HG03432 (cell line): ENCODE results near the gene FOXK2.

Experiments
- ATAC-seq: cut with Tn5 transposase; IDR thresholded peaks from one replicate; pipeline ENCODE4 v1.9.1; 2021; ENCODE audit warnings: mild to moderate bottlenecking, moderate library complexity; ENCODE audit not compliant: unreplicated experiment

Gene FOXK2

GRCh38 chr17:82602487-82602886 is 83.0 kb downstream of the FOXK2 start:
- ATAC-seq, result no peak

GRCh38 chr17:82602986-82603710 is 83.6 kb downstream of the FOXK2 start:
- no peak for ATAC-seq

- ATAC-seq, result no peak
Observed at GRCh38 chr17:82603981-82604448, 84.5 kb downstream of the FOXK2 start.

GRCh38 chr17:82604532-82604931 is 85.0 kb downstream of the FOXK2 start:
- no peak for ATAC-seq

GRCh38 chr17:82605939-82606600 is 86.5 kb downstream of the FOXK2 start:
- ATAC-seq, result no peak

- no peak for ATAC-seq
Observed at GRCh38 chr17:82608816-82609215, 89.3 kb downstream of the FOXK2 start.

GRCh38 chr17:82609655-82610054 is 90.1 kb downstream of the FOXK2 start:
- ATAC-seq, result no peak

- ATAC-seq, result no peak
Observed at GRCh38 chr17:82611140-82612058, 91.9 kb downstream of the FOXK2 start.

- no peak for ATAC-seq
Observed at GRCh38 chr17:82613283-82614094, 94.0 kb downstream of the FOXK2 start.

GRCh38 chr17:82614095-82614631 is 94.6 kb downstream of the FOXK2 start:
- no peak for ATAC-seq

- no peak for ATAC-seq
Observed at GRCh38 chr17:82615084-82616020, 95.8 kb downstream of the FOXK2 start.

GRCh38 chr17:82616021-82616711 is 96.6 kb downstream of the FOXK2 start:
- no peak for ATAC-seq

GRCh38 chr17:82619211-82619610 is 99.7 kb downstream of the FOXK2 start:
- ATAC-seq, result no peak

- no peak for ATAC-seq
Observed at GRCh38 chr17:82619641-82620040, 100.1 kb downstream of the FOXK2 start.

- no peak for ATAC-seq
Observed at GRCh38 chr17:82623707-82624106, 104.2 kb downstream of the FOXK2 start.

- no peak for ATAC-seq
Observed at GRCh38 chr17:82627405-82627804, 107.9 kb downstream of the FOXK2 start.

- no peak for ATAC-seq
Observed at GRCh38 chr17:82629748-82630147, 110.2 kb downstream of the FOXK2 start.

GRCh38 chr17:82630212-82630611 is 110.7 kb downstream of the FOXK2 start:
- ATAC-seq, result no peak

- ATAC-seq, result no peak
Observed at GRCh38 chr17:82631544-82631943, 112.0 kb downstream of the FOXK2 start.
